SK-N-SH treated with all-trans-retinoic acid at 6 μM for 48 hours (cell line): Measurements from ENCODE around the gene EPB41L1.
A peak's percentile ranks its signal among the peaks of the same experiment; 100 is the strongest.

Source experiments
- ATAC-seq: fragments of 200-7000 bp; cut with Tn5 transposase; 3 replicates; pipeline ENCODE4 v1.9.1; 2020; ENCODE audit warnings: mild to moderate bottlenecking, moderate library complexity
- ARNTL ChIP-seq: fragments of 450-650 bp; formaldehyde crosslinking; IDR thresholded peaks from 2 replicates; pipeline ENCODE4 v1.5.0; 2020; ENCODE audit warnings: low read depth, mild to moderate bottlenecking, moderate library complexity, borderline replicate concordance
- BACH2 ChIP-seq: fragments of 250-450 bp; sonication (Bioruptor Pico); IDR thresholded peaks from 2 replicates; pipeline ENCODE4 v1.9.0; 2021; ENCODE audit warnings: mild to moderate bottlenecking, borderline replicate concordance
- CREB5 ChIP-seq: fragments of 250-450 bp; sonication (Bioruptor Pico); IDR thresholded peaks from 2 replicates; pipeline ENCODE4 v1.5.1; 2020; ENCODE audit warnings: low read depth, mild to moderate bottlenecking, moderate library complexity
- CSDC2 ChIP-seq: fragments of 250-450 bp; sonication (Bioruptor Pico); IDR thresholded peaks from 2 replicates; pipeline ENCODE4 v1.5.0; 2020; ENCODE audit warnings: mild to moderate bottlenecking, moderate library complexity
- ESRRG ChIP-seq: fragments of 250-450 bp; sonication (Bioruptor Pico); IDR thresholded peaks from 2 replicates; pipeline ENCODE4 v1.6.1; 2021; ENCODE audit warnings: mild to moderate bottlenecking
- GLIS3 ChIP-seq: fragments of 250-450 bp; sonication (Bioruptor Pico); IDR thresholded peaks from 2 replicates; pipeline ENCODE4 v1.5.0; 2020; ENCODE audit warnings: mild to moderate bottlenecking, moderate library complexity
- OSR1 ChIP-seq: fragments of 250-450 bp; sonication (Bioruptor Pico); IDR thresholded peaks from 2 replicates; pipeline ENCODE4 v1.8.0; 2022; ENCODE audit warnings: moderate library complexity, mild to moderate bottlenecking, inconsistent platforms
- POU6F1 ChIP-seq: fragments of 250-450 bp; sonication (Bioruptor Pico); IDR thresholded peaks from 2 replicates; pipeline ENCODE4 v1.8.0; 2021; ENCODE audit warnings: low read depth, mild to moderate bottlenecking, moderate library complexity, borderline replicate concordance
- RARB ChIP-seq: fragments of 250-450 bp; sonication (Bioruptor Pico); IDR thresholded peaks from 2 replicates; pipeline ENCODE4 v1.8.0; 2021; ENCODE audit warnings: mild to moderate bottlenecking, moderate library complexity
- SNAI2 ChIP-seq: fragments of 250-450 bp; sonication (Bioruptor Pico); IDR thresholded peaks from 2 replicates; pipeline ENCODE4 v1.5.0; 2020; ENCODE audit warnings: mild to moderate bottlenecking, moderate library complexity
- TCF4 ChIP-seq: fragments of 250-450 bp; sonication (Bioruptor Pico); IDR thresholded peaks from 2 replicates; pipeline ENCODE4 v1.8.0; 2021; ENCODE audit warnings: mild to moderate bottlenecking, moderate library complexity, borderline replicate concordance
- TOX ChIP-seq: fragments of 250-450 bp; sonication (Bioruptor Pico); IDR thresholded peaks from 2 replicates; pipeline ENCODE4 v1.8.0; 2021; ENCODE audit warnings: mild to moderate bottlenecking, moderate library complexity, borderline replicate concordance
- TSHZ2 ChIP-seq: fragments of 250-450 bp; sonication (Bioruptor Pico); IDR thresholded peaks from 2 replicates; pipeline ENCODE4 v1.5.0; 2020; ENCODE audit warnings: mild to moderate bottlenecking, moderate library complexity
- ZFP3 ChIP-seq: fragments of 250-450 bp; sonication (Bioruptor Pico); IDR thresholded peaks from 2 replicates; pipeline ENCODE4 v1.5.0; 2020; ENCODE audit warnings: mild to moderate bottlenecking, moderate library complexity
- ZFP30 ChIP-seq: fragments of 450-650 bp; formaldehyde crosslinking; IDR thresholded peaks from 2 replicates; pipeline ENCODE4 v1.5.0; 2022; ENCODE audit warnings: mild to moderate bottlenecking, moderate library complexity
- ZNF70 ChIP-seq: fragments of 450-650 bp; formaldehyde crosslinking; IDR thresholded peaks from 2 replicates; pipeline ENCODE4 v1.5.0; 2020; ENCODE audit warnings: mild to moderate bottlenecking, moderate library complexity
- ZNF8 ChIP-seq: fragments of 450-650 bp; formaldehyde crosslinking; IDR thresholded peaks from 2 replicates; pipeline ENCODE4 v1.5.0; 2020; ENCODE audit warnings: mild to moderate bottlenecking, moderate library complexity

The EPB41L1 gene

GRCh38 chr20:36270744-36271638, 116.5 kb downstream of the EPB41L1 start:
- no peak for TF ChIP-seq ESRRG (CRISPR knock-in tag)
- TF ChIP-seq TOX (CRISPR knock-in tag) = no peak
- no peak for TF ChIP-seq SNAI2 (CRISPR knock-in tag)
- no peak for TF ChIP-seq RARB (CRISPR knock-in tag)
- TF ChIP-seq ZFP3 = no peak
- TF ChIP-seq CSDC2 (CRISPR knock-in tag) = no peak
- no peak for TF ChIP-seq CREB5
- TF ChIP-seq GLIS3 (CRISPR knock-in tag) = no peak
- TF ChIP-seq ARNTL (CRISPR knock-in tag) = no peak
- TF ChIP-seq TCF4 (CRISPR knock-in tag) = no peak
- TF ChIP-seq BACH2 (CRISPR knock-in tag) = no peak
- no peak for ATAC-seq

- no peak for ATAC-seq
- no peak for TF ChIP-seq SNAI2 (CRISPR knock-in tag)
These were observed 117.4 kb downstream of the EPB41L1 start for GRCh38 chr20:36271639-36272546.

- no peak for ATAC-seq
- TF ChIP-seq ZNF8 = no peak
- TF ChIP-seq ARNTL (CRISPR knock-in tag) = no peak
- no peak for TF ChIP-seq GLIS3 (CRISPR knock-in tag)
These were observed 118.1 kb downstream of the EPB41L1 start for GRCh38 chr20:36272547-36273220.

- TF ChIP-seq TSHZ2 (CRISPR knock-in tag) (no peak), POU6F1 (CRISPR knock-in tag) (no peak), ESRRG (CRISPR knock-in tag) (no peak), ZFP30 (CRISPR knock-in tag) (no peak), RARB (CRISPR knock-in tag) (no peak), ZNF70 (CRISPR knock-in tag) (no peak), OSR1 (CRISPR knock-in tag) (no peak), GLIS3 (CRISPR knock-in tag) (no peak)
These were observed 119.1 kb downstream of the EPB41L1 start for GRCh38 chr20:36273414-36274180.

More at GRCh38 chr20:36273414-36274180, 119.1 kb downstream of the EPB41L1 start:
- ATAC-seq = 0 out of 3 replicates have a peak, but pooled peaks have one; percentile 38
